ENCODE data around the gene MFRP.

The MFRP gene

DNA sequence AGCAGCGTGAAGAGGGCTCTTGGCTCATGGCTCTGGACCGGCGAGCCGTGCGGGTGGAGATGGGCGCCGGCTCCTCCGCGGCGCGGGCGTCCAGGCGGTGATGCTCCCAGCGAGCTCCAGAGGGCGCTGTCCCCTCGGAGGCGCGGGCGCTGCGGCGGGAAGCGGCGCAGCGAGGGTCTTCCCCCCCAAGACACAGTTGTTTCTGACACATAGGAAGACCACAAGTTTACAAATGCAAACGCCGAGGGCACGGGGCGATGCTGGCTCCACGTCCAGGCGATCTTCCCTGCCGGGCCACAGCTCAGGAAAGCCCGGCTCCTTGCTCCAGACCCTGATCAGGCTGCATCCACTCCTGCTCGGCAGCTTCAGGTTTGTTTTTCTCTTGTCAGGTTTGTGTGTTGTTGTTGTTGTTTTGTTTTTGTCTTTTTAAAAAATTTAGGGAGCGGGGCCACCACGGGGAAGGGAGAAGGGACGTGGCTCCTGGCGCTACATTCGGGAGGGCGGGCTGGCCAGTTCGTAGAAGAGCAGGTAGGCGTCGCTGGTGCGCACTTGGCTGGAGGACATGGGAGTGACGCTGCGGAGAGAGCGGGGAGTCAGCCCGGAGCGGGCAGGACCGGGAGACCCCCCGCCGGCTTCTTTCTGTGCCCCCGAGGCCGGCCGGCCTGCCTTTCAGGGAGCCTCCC lies 10.0 kb upstream of the MFRP start:
- peak; percentile 40 to 69 (median 64) for DNase-seq

DNA sequence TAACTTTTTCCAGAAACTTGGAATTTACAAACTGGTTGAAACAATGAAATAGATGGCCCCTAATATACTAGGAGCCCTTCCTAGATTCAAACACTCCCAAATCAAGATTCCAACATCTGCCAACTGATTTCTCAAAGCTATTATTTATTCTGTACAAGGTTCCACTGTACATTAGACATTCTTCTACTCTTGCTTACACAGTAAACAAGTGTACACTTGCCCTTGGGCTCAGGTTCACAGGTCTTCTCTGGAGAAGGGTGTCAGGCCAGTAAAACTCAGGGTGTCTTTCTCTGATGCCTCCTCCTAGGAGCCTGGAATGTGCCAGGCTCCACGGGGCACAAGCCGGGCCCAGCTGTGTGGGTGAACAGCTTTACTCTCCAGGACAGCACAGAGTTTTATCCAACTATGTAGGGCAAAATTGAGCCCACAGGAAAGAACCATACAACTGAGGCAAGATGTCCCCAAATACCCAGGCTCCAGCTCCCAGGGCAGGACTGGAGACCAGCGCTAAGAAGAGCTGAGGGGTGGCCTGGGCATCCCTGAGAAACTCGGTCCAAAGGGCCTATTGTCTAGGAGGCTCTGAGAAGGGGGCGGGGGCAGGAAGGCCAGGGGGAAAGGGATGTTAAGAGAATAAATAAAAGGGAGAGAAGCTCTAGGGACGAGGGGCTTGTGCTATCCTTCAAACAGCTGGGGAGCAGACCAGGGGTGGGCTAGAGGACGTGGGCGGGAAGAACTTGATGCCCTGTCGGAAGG lies 8.8 kb upstream of the MFRP start:
- DNase-seq = no peak

DNA sequence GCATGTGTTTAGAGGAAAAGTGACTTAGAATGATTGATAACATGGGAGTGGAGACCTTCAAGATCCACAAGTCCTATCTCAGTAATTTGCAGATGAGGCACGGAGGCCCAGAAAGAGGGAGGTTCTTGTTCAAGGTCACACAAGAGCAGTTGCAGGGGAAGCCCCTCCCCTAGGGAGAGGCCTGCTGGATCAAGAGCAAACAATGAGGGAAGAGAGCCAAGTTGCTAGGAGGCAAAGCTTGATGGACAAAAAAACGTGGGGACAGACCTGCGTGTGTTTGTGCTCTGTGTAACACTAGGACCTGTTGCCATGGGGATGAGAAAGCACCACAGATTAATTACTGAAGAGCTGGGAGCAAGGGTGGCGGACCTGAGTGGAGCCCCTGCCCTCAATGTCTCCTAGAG lies 6.4 kb upstream of the MFRP start:
- no peak for DNase-seq

DNA sequence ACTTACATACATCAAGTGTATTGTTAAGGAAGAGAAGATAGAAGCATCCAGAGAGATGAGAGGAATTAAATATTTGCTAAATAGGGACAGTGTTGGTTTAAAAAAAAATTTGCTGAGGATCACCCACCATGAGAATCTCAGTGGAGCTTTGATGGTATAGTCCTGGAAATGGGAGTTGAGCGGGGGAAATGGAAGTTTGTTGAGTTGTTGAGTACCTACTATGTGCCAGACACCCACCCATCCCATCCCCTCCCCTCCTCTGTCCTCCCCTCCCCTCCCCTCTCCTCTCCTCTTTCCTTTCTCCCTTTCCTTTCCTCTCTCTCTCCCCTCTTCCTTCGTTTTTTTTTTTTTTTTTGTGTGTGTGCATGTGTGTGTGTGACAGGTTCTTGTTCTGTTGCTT lies 4.7 kb upstream of the MFRP start:
- no peak for DNase-seq

DNA sequence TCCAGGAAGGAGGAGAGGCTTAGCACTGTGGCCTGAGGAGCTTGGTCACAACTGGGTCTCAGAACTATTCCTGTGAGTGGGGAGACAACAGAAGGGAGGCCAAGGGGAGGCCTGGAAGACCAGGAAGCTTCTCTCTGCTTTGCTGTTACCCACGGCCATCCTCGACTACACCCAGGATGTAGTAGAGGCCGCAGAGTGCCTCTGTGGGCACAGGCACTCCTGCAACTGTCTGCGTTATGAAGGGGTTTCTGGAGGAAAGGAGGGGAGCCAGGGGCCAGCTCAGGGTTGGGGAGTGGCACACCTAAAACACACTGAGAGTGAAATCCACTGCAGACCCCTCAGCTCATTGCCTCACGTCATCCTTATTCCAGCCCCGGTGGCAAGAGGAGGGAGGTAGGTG lies 3.8 kb upstream of the MFRP start:
- no peak for DNase-seq

DNA sequence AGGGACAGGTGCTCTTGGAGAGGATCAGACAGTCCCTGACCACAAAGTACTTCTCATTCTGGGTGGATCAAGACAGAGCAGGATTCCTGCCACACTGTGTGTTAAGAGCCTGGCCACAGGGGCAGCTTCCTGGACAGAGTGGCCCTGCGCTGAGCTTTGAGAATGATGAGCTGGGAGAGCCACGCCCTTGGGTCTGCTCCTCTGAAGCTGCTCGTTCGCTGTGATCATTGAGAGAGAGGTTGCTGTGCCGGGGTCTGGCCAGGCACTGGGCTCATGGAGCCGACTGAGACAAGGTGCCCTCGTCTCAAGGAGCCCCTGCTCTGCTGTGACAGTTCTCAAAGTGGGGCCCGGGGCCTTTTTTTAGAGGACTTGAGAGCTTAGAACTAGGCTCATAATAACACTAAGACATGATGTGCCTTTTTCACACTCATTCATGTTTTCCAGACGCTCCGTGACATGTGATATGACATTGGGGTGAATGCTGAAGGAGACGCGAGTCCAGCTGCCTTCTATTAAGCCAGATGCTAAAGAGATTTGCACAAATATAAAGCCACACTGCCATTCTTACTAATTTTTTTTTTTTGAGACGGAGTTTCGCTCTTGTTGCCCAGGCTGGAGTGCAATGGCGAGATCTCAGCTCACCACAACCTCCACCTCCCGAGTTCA lies 1.6 kb upstream of the MFRP start:
- no peak for DNase-seq

DNA sequence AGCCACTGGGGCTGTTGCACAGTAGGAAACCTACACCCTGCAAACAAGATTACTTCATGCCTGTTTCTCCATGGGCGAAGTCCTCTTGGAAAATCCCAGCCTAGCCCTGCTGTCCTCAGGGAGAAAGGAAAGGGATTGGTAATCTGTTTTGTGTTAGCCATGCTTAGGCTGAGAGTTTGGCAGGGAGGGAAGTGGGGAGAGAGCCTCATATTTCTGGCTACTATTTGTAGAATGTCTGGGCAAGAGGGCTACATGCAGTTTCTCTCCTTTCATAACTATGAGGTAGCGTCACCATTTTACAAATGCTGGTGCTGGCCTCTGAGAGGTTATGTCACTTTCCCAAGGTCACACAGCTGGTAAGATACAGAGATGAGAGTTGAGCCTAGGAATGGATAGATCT lies 737 bp upstream of the MFRP start:
- DNase-seq = no peak

DNA sequence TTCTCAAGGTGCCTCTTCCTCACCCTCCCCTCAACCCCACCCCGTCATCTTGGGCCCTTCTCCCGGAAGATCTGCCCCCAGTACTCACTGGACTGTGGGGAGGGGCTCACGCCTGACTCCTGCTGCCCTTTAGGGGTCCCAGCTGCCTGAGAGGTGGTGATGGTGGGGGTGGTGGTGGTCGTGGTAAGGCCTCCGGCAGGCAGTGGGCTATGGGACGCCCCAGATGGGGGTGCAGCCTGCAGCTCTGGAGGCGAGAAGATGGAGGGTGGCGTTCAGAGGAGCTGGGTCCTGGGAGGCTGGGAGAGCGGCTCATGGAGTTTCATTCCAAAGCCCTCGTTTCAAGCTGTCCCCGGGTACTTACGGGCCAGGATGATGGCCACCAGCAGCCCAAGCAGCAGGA lies 820 bp downstream of the MFRP start:
- DNase-seq = no peak

DNA sequence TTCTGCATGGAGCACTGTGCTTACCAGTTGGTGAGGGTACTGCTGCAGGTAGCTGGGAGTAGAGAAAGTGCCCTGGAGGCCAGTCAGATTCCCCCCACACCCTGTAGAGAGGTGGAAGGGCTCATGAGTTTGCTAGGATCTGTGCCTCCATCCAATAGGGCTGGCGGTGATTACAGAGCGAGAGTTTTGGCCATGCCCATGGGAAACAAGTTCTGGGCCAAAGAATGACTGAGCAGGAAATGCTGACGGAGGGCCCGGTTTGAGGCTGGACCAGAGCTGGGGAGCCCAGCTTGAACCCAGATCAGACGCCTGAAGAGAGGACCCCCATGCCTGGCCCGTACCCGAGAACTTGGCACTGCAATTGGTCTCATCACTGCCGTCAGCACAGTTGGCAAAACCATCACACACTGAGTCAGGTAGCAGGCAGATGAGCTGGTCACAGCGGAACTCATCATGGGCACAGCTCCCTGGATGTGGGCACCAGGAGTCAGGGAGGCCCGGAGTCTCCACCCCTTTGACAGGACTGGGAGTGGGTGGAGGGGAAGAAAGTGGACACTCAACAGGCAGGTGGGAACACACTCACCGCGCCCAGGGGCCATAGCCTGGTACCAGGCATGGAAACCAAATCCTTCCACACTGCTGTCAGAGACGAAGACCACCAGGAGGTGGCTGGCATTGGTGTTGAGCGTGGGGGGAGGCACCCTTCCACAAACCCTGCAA lies 2.1 kb downstream of the MFRP start:
- no peak for DNase-seq

DNA sequence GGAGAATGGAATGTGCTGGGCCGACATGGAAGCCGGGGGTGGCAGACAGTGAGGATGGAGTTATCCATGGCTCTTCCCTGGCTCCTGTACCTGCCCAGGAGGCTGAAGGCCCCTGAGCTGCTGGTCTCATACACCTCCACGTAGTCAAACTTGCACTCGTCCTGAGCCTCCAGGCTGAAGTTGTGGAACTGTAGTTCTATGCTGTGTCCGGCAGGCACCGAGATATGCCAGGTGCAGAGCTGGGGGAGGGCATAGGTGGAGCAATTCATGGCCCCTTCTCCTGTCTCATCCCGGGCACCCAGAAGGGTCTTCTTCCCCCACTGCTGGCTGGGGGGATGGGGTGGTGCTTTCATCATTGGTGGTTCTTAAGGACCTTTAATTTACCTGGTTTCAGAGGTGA lies 2.8 kb downstream of the MFRP start:
- no peak for DNase-seq

DNA sequence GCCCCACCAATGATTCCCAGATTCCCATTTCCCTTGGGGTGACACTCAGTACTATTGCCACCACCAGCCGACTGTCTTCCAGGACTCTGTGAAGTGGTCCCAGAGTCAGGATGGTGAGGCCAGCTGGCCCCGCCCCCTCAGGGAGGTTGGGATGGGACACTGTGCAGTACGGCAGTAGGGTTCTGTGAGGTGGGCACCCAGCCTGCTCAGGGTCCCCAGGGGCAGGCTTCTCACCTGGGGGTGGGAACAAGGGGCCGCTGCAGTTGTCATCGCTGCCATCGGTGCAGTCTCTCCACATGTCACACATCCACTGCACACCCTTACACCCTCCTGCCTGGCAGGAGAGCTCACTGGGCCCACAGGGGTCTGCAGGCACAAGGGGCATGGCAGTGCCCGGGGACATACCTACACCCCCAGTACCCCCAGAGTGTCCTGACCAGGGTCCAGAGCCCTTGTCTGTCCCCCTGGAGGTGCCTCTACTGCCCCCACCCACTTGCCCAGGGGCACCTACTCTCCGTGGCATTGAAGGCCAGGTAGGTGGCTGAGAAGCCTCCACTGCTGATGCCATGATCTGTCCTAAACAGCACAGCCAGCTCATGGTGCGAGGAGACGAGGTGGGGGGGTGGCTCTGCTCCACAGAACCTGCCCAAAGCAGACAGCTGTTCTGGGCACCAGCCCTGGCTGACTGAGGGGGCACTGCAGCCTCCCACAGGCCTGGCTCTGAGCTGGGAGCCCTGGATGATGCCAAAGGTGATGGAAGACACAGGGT lies 4.0 kb downstream of the MFRP start:
- no peak for DNase-seq

DNA sequence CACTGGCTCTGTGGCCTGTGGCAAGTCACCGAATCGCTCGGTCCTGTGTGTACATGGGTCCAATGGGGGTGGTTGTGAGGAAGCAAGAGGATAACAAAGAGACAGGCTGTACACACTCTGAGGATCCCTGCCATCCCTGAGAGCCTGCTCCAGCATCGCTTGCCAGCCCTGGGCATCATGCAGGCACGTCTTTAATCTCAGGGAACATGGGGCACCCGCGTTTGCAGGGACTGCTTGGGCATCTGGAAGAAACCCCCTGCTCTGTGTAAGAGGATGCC lies 4.5 kb downstream of the MFRP start:
- no peak for DNase-seq

DNA sequence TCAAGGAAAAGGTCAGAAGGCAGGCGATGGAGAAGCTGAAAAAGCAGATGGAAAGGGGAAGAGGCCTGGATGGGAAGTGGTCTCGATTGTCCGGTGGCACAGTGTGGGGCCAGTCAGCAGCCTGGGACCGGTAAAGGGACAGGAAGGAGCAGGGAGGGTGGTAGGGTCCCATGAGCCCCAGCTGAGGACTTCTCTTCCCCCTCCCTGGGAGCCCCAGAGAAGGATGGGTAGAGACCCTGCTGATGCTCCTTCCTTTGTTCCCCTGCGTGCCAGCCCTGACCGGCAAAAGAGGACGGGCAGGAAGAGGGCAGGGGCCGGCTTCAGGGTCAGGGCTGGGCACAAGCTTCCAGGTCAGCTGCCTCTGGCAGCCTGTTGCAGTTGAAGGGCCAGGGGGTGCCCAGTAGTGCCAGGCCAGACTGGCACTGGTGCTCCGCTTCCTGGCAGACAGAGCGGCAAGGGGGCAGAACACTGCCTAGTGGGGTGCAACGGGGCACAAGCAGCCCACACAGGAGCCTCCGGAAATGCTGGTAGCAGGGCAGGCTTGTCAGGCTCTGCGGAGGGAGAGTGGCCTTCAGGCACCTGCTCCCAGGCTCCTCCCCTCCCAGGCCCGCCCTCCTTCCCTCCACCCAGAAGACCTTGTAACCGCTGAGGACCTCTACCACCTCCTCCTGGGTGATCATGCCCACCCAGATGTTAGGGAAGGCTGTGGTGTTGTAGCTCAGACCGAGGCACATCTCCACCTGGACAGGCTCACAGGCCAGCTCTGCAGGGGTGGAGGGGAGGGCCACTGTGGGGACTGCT lies 5.1 kb downstream of the MFRP start:
- no peak for DNase-seq

DNA sequence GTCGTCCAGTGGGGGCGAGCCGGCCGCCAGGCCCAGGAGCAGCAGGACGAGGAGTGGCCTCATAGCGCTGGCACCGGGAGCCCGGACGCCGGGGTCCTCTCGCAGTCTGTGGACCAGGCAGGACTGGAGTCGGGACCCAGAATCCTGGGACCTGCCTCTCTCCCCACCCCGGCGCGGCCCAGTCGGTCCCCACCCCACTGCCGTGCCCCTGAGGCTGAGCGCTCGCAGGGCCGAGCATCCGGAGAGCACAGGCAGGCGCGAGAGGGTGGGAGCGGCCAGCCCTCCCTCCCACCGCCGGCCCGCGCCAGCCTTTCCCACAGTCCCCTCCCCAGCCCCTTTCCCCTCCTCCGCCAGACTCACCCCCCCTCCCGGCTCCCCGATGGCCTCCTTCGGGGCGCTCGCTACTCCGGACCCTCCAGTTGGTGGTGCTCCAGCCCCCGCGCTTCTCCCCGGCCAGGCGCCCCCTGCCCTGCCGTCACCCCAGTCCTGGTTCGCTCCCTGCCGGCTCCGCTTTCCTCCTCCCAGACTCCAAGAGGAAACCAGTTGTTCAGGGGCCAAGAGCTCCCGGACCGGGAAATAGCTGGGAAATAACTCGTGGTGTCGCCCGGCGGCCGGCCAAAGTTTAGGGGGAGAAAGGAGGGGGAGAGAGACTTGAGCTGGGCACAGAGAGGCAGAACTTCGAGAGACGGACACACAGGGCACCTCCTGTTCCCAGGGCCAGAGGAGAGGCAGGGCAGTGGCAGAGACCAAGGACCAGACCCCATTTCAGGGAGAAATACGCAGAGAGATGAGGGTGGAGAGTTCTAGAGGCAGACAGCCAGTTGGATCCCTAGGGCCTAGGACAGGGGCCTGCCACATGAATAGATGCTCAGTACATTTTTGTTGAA lies 5.9 kb downstream of the MFRP start, which contains the start of gene C1QTNF5:
C1QTNF5 (minus strand) TSS at position 549 of the 887 bp plus-strand sequence; CDS start at position 63, 486 bp downstream.
- no peak for DNase-seq

DNA sequence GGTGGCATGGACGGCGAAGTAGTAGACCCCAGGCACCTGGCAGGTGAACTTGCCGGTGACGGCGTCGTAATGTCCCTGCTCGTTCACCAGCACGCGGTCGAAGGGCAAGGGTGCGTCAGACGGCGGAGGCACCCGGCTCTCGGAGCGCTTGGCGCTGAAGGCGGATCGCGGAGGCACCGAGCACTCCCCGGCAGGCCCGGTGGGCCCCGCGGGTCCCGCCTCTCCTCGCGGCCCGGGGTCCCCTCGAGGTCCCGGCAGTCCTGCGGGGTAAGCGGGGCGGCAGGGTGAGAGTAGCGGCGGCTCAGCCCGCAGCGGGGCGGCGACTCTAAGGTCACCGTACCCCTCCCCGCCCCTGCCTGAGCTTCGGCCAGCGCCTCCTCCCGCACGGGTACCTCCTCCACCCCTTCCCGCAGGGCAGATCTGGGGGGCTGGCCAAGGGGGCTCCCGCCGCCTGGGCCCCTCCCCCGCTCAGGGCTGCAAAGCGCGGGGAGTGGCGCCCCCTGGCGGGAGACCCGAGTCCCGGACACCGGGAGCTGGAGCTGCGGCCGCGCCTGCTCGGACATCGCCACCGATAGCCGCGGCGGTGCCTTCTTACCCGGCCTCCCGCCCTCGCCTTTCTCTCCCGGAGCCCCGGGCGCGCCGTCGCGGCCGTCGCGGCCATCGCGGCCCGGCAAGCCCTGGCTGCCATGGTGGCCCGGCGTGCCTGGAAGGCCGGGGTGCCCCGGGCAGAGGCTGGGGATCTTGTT lies 6.7 kb downstream of the MFRP start:
- DNase-seq = no peak

DNA sequence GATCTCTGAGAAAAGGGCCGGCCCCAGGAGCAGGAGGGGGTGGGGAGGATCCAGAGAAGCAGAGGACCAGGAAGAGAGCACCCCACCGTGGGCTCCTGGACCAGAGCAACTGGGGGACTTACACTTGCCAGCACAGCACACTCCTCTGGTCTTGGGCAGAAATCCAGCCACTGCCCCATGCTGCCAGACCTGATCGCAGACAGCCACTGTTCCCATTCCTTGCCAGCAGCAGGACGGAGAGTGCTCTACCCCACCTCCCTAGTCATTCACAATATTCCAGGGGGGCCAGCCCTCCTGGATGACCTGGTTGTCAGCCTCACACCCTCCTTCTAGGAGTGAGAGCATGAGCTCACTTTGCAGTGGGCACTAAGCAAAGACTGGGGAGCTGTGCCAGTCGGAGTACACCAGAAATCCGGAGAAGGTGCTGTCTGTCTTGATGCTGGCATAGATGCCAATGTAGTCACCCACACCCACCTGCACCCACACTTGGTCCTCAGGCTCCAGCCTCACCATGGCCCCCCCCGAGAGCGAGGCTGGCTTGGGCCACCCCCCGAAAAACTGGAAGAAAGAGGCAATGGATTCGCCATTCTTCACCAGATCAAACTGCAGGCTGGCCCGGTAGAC lies 7.4 kb downstream of the MFRP start:
- no peak for DNase-seq

DNA sequence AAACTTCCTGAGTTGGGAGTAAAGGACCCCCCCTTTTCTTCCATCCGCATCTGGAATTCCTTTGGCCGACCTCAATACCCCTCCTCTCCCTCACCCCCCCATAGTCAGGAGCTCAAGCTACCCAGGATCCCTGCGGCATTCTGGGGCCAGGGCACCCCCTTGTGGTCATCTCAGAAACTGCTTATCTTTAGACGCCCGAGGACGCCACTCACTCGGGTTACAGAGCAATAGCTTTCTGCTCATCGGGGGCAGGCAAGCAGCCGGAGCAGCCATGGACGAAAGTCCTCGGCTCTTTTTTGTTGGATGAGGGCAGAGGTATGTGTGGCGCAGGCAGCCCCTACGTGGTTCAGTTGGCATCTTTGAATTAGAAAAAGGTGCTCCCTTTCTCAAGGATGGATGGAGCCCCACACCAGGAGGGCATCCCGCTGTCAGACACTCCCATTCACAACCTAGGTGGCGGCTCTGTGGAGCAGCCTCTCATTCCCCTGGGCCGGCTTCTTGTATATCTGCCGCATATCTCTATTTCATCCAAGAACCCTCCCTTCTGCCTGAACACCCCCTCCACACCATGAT lies 8.1 kb downstream of the MFRP start:
- peak in 4 of 5 donors; percentile 46 to 64 (median 60) for DNase-seq

DNA sequence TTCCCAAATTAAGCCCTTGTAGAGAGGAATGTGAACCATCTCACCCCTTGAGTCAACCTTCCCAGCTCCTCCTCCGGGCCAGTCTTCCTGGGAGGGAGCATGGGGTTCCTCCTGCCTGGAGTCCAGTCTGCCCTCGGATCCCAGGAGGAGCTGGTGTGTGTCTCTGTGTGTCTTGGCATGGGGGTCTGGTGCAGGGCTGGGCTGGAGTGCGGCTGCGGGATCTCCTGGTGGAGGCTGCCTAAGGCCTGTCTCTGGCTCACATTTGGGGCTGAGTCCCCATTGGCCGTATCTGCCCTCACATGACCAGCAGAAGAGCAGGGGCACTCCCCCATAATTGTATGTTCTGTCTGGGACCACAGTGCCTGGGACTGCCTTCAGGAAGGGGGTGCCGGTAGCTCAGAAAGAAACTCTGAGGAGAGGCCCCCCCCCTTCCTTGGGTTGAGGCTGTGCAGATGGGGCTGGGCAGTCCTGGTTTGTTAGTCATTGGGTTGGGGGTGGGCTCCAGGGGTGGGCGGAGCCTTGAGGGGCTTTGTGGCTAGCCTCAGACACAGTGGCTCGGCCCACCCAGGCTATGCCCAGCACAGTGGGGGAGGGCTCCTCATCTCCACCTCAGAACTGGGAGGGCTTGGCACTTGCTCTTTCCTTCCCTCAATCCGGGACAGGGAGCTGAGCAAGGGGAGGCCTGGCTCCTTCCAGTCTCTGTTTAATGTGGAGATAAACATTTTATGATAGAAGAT lies 8.8 kb downstream of the MFRP start:
- DNase-seq = no peak

Measured in T-helper 1 cell (primary cell).